ENCODE results near the gene MACROD1.

MACROD1 gene

GRCh38 chr11:64037027-64037634 lies 128.8 kb downstream of the MACROD1 start:
- no peaks in the 10 kb centered on the region for H3K9me3 ChIP-seq (ENCODE audit: low read depth, low read length)
- no peak for TF ChIP-seq FOXP2 (optimal IDR thresholded peaks at IDR 0.05; ENCODE audit: control extremely low read depth, extremely low read length, insufficient read depth)
- no peak for TF ChIP-seq EZH2 (IDR thresholded peaks at IDR 0.05)
- TF ChIP-seq POLR2AphosphoS5 (IDR thresholded peaks at IDR 0.05; ENCODE audit: borderline replicate concordance, low read depth, low read length): no peak
- H3K9ac ChIP-seq (ENCODE audit: insufficient read length): no peak overlapping the region
- peak overlapping the region; percentile 90 for H3K4me3 ChIP-seq
- no peak for DNase-seq (ENCODE audit: low read depth, low spot score)
- no peaks in the 10 kb centered on the region for H3K36me3 ChIP-seq (ENCODE audit: insufficient read depth, low read length)
- H3K27ac ChIP-seq: no peak overlapping the region

GRCh38 chr11:64036087-64037026 lies 129.6 kb downstream of the MACROD1 start:
- DNase-seq (ENCODE audit: low read depth, low spot score): no peak
- Histone ChIP-seq H3K9ac (ENCODE audit: insufficient read length) (peak overlapping the region; percentile 77), H3K4me3 (peak overlapping the region; percentile 90), H3K27ac (no peak overlapping the region), H3K9me3 (ENCODE audit: low read depth, low read length) (no peaks in the 10 kb centered on the region), H3K36me3 (ENCODE audit: insufficient read depth, low read length) (no peaks in the 10 kb centered on the region)
- TF ChIP-seq EZH2 (IDR thresholded peaks at IDR 0.05): no peak
- no peak for TF ChIP-seq POLR2AphosphoS5 (IDR thresholded peaks at IDR 0.05; ENCODE audit: borderline replicate concordance, low read depth, low read length)
- no peak for TF ChIP-seq FOXP2 (optimal IDR thresholded peaks at IDR 0.05; ENCODE audit: control extremely low read depth, extremely low read length, insufficient read depth)

DNA sequence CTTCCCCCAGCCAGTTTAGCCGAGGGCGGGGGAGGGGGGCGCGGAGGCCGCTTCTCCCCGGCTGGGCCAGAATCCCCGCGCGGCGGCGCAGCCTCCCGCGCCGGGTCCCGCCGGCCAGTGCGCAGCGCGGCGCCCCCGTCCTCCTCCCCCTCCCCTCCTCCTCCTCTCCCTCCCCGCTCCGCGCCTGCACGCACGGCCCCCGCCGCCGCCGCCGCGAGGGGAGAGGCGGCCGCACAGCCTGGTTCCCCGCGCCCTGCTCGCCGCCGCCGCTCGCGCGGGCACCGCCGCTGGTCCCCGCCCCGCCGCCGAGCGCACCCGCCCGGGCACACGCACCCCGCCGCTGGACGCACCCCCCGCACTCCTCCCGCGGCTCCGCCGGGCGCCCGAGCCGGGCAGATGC lies 130.3 kb downstream of the MACROD1 start, which contains the start of gene FLRT1:
FLRT1 (plus strand) TSS at position 356 of the 400 bp plus-strand sequence. CDS start 80,337 bp downstream, outside the sequence.
- TF ChIP-seq FOXP2 (optimal IDR thresholded peaks at IDR 0.05; ENCODE audit: control extremely low read depth, extremely low read length, insufficient read depth): no peak
- no peak for TF ChIP-seq POLR2AphosphoS5 (IDR thresholded peaks at IDR 0.05; ENCODE audit: borderline replicate concordance, low read depth, low read length)
- TF ChIP-seq EZH2 (IDR thresholded peaks at IDR 0.05): no peak
- Histone ChIP-seq H3K36me3 (ENCODE audit: insufficient read depth, low read length) (no peaks in the 10 kb centered on the region), H3K27ac (no peak within 1 kb of the TSS), H3K9ac (ENCODE audit: insufficient read length) (peak within 1 kb of the TSS; percentile 77), H3K9me3 (ENCODE audit: low read depth, low read length) (no peaks in the 10 kb centered on the region), H3K4me3 (peak within 1 kb of the TSS; percentile 90)
- DNase-seq (ENCODE audit: low read depth, low spot score): no peak

DNA sequence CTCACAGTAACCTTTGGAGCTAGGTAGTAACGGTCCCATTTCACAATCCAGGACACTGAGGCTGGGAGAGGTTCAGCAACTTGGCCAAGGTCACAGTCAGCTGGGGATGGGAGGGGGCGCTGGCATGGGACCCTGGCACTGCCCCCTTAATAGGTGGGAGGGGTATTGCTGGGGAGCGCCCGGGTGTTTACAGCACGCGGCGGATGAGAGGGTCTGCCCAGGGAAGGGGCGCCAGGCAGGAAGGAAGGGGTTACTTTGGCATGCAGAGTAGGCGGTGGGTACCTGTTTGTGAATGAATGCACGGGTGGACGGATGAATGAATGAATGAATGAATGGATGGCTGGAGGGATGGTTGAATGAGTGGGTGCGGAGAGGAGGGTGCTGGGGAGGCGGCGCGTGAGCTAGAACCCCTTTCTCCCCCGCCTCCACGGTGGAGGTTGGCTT lies 130.8 kb downstream of the MACROD1 start:
- Histone ChIP-seq H3K9ac (ENCODE audit: insufficient read length) (no peak overlapping the region), H3K9me3 (ENCODE audit: low read depth, low read length) (no peaks in the 10 kb centered on the region), H3K27ac (no peak overlapping the region), H3K4me3 (peak overlapping the region; percentile 72), H3K36me3 (ENCODE audit: insufficient read depth, low read length) (no peaks in the 10 kb centered on the region)
- DNase-seq (ENCODE audit: low read depth, low spot score): no peak
- TF ChIP-seq FOXP2 (optimal IDR thresholded peaks at IDR 0.05; ENCODE audit: control extremely low read depth, extremely low read length, insufficient read depth) (no peak), EZH2 (IDR thresholded peaks at IDR 0.05) (no peak), POLR2AphosphoS5 (IDR thresholded peaks at IDR 0.05; ENCODE audit: borderline replicate concordance, low read depth, low read length) (no peak)

DNA sequence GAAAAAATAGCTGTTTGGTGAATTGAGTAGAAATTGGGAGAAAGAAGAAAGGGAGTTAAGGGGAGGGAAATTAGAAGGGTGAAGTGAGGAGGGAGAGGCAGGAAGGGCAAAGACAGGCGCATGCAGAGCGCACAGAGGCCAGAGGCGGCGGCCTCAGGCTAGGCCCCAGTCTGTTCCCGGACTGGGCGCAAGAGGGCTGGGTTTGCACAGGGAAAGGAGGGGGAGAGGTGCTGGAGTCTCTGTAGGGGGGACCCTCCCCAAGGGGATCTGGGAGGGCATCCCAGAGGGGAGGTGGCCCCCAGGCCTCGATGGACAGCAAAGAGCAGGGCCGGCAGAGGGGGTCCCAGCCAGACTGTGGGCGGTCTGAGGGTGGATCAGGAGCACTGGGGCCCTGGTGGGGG lies 131.5 kb downstream of the MACROD1 start:
- Histone ChIP-seq H3K36me3 (ENCODE audit: insufficient read depth, low read length) (no peaks in the 10 kb centered on the region), H3K9me3 (ENCODE audit: low read depth, low read length) (no peaks in the 10 kb centered on the region), H3K4me3 (no peak overlapping the region), H3K27ac (no peak overlapping the region), H3K9ac (ENCODE audit: insufficient read length) (no peak overlapping the region)
- DNase-seq (ENCODE audit: low read depth, low spot score): no peak
- TF ChIP-seq EZH2 (IDR thresholded peaks at IDR 0.05): no peak
- no peak for TF ChIP-seq POLR2AphosphoS5 (IDR thresholded peaks at IDR 0.05; ENCODE audit: borderline replicate concordance, low read depth, low read length)
- no peak for TF ChIP-seq FOXP2 (optimal IDR thresholded peaks at IDR 0.05; ENCODE audit: control extremely low read depth, extremely low read length, insufficient read depth)

DNA sequence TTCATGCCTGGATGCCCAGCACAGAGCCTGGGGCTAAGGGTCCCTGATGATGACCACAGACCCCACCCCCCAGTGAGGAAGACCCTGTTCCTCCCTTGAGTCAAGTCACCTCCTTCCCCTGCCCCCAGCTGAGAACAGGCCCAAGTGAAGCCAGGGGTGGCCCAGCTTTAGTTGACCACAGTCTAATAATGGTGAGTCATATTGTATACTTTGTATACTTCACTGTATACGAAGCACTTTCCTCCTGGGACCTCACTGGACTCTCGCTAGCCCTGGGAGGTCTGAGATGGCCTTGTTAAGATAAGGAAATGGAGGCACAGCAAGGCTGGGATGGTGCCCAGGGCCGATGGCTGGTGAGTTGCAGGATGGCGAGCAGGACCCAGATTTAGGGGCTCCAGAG lies 133.9 kb downstream of the MACROD1 start:
- no peak for TF ChIP-seq POLR2AphosphoS5 (IDR thresholded peaks at IDR 0.05; ENCODE audit: borderline replicate concordance, low read depth, low read length)
- Histone ChIP-seq H3K9ac (ENCODE audit: insufficient read length) (no peak overlapping the region), H3K4me3 (no peak overlapping the region), H3K36me3 (ENCODE audit: insufficient read depth, low read length) (no peaks in the 10 kb centered on the region), H3K9me3 (ENCODE audit: low read depth, low read length) (no peaks in the 10 kb centered on the region), H3K27ac (no peak overlapping the region)
- no peak for DNase-seq (ENCODE audit: low read depth, low spot score)

- Histone ChIP-seq H3K27ac (no peak overlapping the region), H3K4me3 (no peak overlapping the region), H3K9me3 (ENCODE audit: low read depth, low read length) (no peaks in the 10 kb centered on the region), H3K9ac (ENCODE audit: insufficient read length) (no peak overlapping the region), H3K36me3 (ENCODE audit: insufficient read depth, low read length) (no peaks in the 10 kb centered on the region)
- DNase-seq (ENCODE audit: low read depth, low spot score): no peak
- TF ChIP-seq FOXP2 (optimal IDR thresholded peaks at IDR 0.05; ENCODE audit: control extremely low read depth, extremely low read length, insufficient read depth): no peak
- TF ChIP-seq POLR2AphosphoS5 (IDR thresholded peaks at IDR 0.05; ENCODE audit: borderline replicate concordance, low read depth, low read length): no peak
- no peak for TF ChIP-seq EZH2 (IDR thresholded peaks at IDR 0.05)
Observed at GRCh38 chr11:64031001-64031400, 134.9 kb downstream of the MACROD1 start.

DNA sequence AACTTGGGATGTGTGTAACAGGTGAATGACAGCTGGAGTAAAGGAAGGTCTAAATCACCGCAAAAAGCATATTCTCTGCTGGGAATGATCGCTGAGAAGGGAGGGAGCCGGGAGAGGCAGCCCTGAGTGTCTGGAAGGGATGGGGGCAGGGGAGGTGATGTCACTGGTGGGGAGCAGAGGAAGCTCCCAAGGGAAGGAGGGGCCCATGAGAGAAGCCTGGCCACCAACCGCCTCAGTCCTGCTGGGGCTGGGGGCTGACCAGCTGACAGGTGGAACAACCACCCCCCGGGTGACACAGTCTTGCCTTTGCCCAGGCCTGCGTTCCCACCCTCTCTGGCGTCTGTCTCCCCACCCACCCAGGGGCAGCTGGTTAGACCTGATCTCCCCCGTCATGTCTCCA lies 136.1 kb downstream of the MACROD1 start:
- DNase-seq (ENCODE audit: low read depth, low spot score): no peak
- Histone ChIP-seq H3K27ac (no peak overlapping the region), H3K9me3 (ENCODE audit: low read depth, low read length) (no peaks in the 10 kb centered on the region), H3K9ac (ENCODE audit: insufficient read length) (no peak overlapping the region), H3K36me3 (ENCODE audit: insufficient read depth, low read length) (no peaks in the 10 kb centered on the region), H3K4me3 (no peak overlapping the region)
- TF ChIP-seq FOXP2 (optimal IDR thresholded peaks at IDR 0.05; ENCODE audit: control extremely low read depth, extremely low read length, insufficient read depth): no peak
- no peak for TF ChIP-seq POLR2AphosphoS5 (IDR thresholded peaks at IDR 0.05; ENCODE audit: borderline replicate concordance, low read depth, low read length)
- no peak for TF ChIP-seq EZH2 (IDR thresholded peaks at IDR 0.05)

Data from SK-N-MC (cell line).